Subcutaneous abdominal adipose tissue (tissue), 5 donors: ENCODE measurements around the gene SOX1.

Experiments
- H3K27ac ChIP-seq: one replicate; pipeline ENCODE4 v1.7.0; 2013; ENCODE audit warnings: low read depth, mild to moderate bottlenecking, inconsistent platforms, low read length, moderate library complexity
- H3K27me3 ChIP-seq, 5 donors: one replicate each; pipeline ENCODE4 v1.7.0; 2013; ENCODE audit warnings: low read length in 5 of 5, inconsistent platforms in 1 of 5; ENCODE audit not compliant: control insufficient read depth in 5 of 5, insufficient read depth in 4 of 5
- H3K36me3 ChIP-seq, 5 donors: one replicate each; pipeline ENCODE4 v1.7.0; 2013; ENCODE audit warnings: low read length in 5 of 5; ENCODE audit not compliant: control insufficient read depth in 5 of 5, insufficient read depth in 5 of 5
- H3K4me1 ChIP-seq, 5 donors: one replicate each; pipeline ENCODE4 v1.7.0; 2013; ENCODE audit warnings: low read length in 5 of 5, mild to moderate bottlenecking in 3 of 5, moderate library complexity in 1 of 5; ENCODE audit not compliant: control insufficient read depth in 5 of 5, insufficient read depth in 5 of 5
- H3K4me3 ChIP-seq, 5 donors: one replicate each; pipeline ENCODE4 v1.7.0; 2013; ENCODE audit warnings: low read length in 5 of 5, low read depth in 1 of 5
- H3K9ac ChIP-seq, 5 donors: one replicate each; pipeline ENCODE4 v1.7.0; 2013; ENCODE audit warnings: low read length in 5 of 5, mild to moderate bottlenecking in 4 of 5, moderate library complexity in 3 of 5
- H3K9me3 ChIP-seq, 5 donors: one replicate each; pipeline ENCODE4 v1.7.0; 2013; ENCODE audit warnings: low read length in 5 of 5; ENCODE audit not compliant: control insufficient read depth in 5 of 5
- donor health status: healthy.
- donor health status: healthy.
- donor health status: healthy.
- donor health status: healthy.
- donor health status: healthy.

The SOX1 gene

GRCh38 chr13:112053167-112053743, 13.7 kb upstream of the SOX1 start:
- Histone ChIP-seq H3K27ac (no peak overlapping the region), H3K9me3 (no peaks in the 10 kb centered on the region), H3K4me1 (peaks cover 0 to 22% (median 8%) of the 10 kb centered on the region in 5 donors), H3K9ac (no peak overlapping the region), H3K4me3 (no peak overlapping the region), H3K27me3 (peaks cover 48 to 77% (median 69%) of the 10 kb centered on the region in 5 donors), H3K36me3 (no peaks in the 10 kb centered on the region)

GRCh38 chr13:112053744-112054615, 13.0 kb upstream of the SOX1 start:
- H3K4me1 ChIP-seq, result peaks cover 0 to 22% (median 8%) of the 10 kb centered on the region in 5 donors
- H3K9me3 ChIP-seq, result no peaks in the 10 kb centered on the region
- H3K4me3 ChIP-seq, result no peak overlapping the region
- no peak overlapping the region for H3K9ac ChIP-seq
- no peak overlapping the region for H3K27ac ChIP-seq
- H3K27me3 ChIP-seq, result peaks cover 55 to 84% (median 72%) of the 10 kb centered on the region in 5 donors
- no peaks in the 10 kb centered on the region for H3K36me3 ChIP-seq

- Histone ChIP-seq H3K4me1 (peaks cover 0 to 22% (median 8%) of the 10 kb centered on the region in 5 donors), H3K27me3 (peaks cover 61 to 90% (median 78%) of the 10 kb centered on the region in 5 donors), H3K9ac (no peak overlapping the region), H3K36me3 (no peaks in the 10 kb centered on the region), H3K4me3 (no peak overlapping the region), H3K27ac (no peak overlapping the region), H3K9me3 (no peaks in the 10 kb centered on the region)
Measured at GRCh38 chr13:112054616-112055015, 12.3 kb upstream of the SOX1 start.

- peaks cover 0 to 22% (median 9%) of the 10 kb centered on the region in 5 donors for H3K4me1 ChIP-seq
- H3K9me3 ChIP-seq, result no peaks in the 10 kb centered on the region
- H3K4me3 ChIP-seq, result no peak overlapping the region
- H3K36me3 ChIP-seq, result no peaks in the 10 kb centered on the region
- no peak overlapping the region for H3K27ac ChIP-seq
- no peak overlapping the region for H3K9ac ChIP-seq
- peaks cover 68 to 92% (median 85%) of the 10 kb centered on the region in 5 donors for H3K27me3 ChIP-seq
Measured at GRCh38 chr13:112055036-112055914, 11.7 kb upstream of the SOX1 start.

- peaks cover 0 to 27% (median 12%) of the 10 kb centered on the region in 5 donors for H3K4me1 ChIP-seq
- no peak overlapping the region for H3K27ac ChIP-seq
- no peak overlapping the region for H3K9ac ChIP-seq
- no peaks in the 10 kb centered on the region for H3K9me3 ChIP-seq
- no peaks in the 10 kb centered on the region for H3K36me3 ChIP-seq
- H3K27me3 ChIP-seq, result peaks cover 72 to 92% (median 86%) of the 10 kb centered on the region in 5 donors
- H3K4me3 ChIP-seq, result no peak overlapping the region
Measured at GRCh38 chr13:112055915-112056269, 11.1 kb upstream of the SOX1 start.

- no peak overlapping the region for H3K9ac ChIP-seq
- no peak overlapping the region for H3K27ac ChIP-seq
- H3K4me3 ChIP-seq, result no peak overlapping the region
- peaks cover 75 to 93% (median 88%) of the 10 kb centered on the region in 5 donors for H3K27me3 ChIP-seq
- no peaks in the 10 kb centered on the region for H3K9me3 ChIP-seq
- no peaks in the 10 kb centered on the region for H3K36me3 ChIP-seq
- peaks cover 0 to 31% (median 16%) of the 10 kb centered on the region in 5 donors for H3K4me1 ChIP-seq
Measured at GRCh38 chr13:112056284-112056727, 10.6 kb upstream of the SOX1 start.

GRCh38 chr13:112056739-112057438, 10.1 kb upstream of the SOX1 start:
- Histone ChIP-seq H3K27ac (no peak overlapping the region), H3K4me1 (peaks cover 0 to 37% (median 22%) of the 10 kb centered on the region in 5 donors), H3K36me3 (no peaks in the 10 kb centered on the region), H3K27me3 (peaks cover 81 to 99% (median 94%) of the 10 kb centered on the region in 5 donors), H3K9me3 (no peaks in the 10 kb centered on the region), H3K4me3 (no peak overlapping the region), H3K9ac (no peak overlapping the region)

GRCh38 chr13:112057439-112057735, 9.6 kb upstream of the SOX1 start:
- Histone ChIP-seq H3K4me1 (peaks cover 0 to 37% (median 23%) of the 10 kb centered on the region in 5 donors), H3K27ac (no peak overlapping the region), H3K9me3 (no peaks in the 10 kb centered on the region), H3K36me3 (no peaks in the 10 kb centered on the region), H3K4me3 (no peak overlapping the region), H3K9ac (no peak overlapping the region), H3K27me3 (peaks cover 82 to 99% (median 93%) of the 10 kb centered on the region in 5 donors)

- peaks cover 84 to 98% (median 93%) of the 10 kb centered on the region in 5 donors for H3K27me3 ChIP-seq
- H3K4me1 ChIP-seq, result peaks cover 0 to 37% (median 23%) of the 10 kb centered on the region in 5 donors
- no peaks in the 10 kb centered on the region for H3K36me3 ChIP-seq
- no peak overlapping the region for H3K27ac ChIP-seq
- no peaks in the 10 kb centered on the region for H3K9me3 ChIP-seq
- no peak overlapping the region for H3K9ac ChIP-seq
- no peak overlapping the region for H3K4me3 ChIP-seq
Measured at GRCh38 chr13:112057736-112058518, 9.0 kb upstream of the SOX1 start.
